Measurements from ENCODE around the gene CDC73. TPM values are rescaled to one million over a fixed set of nuclear protein-coding genes. Genes with fewer than 3 reads are reported as not detected.

CDC73 gene
- total and polyA plus RNA-seq, 2 donors from 2014 or later = 11.4 to 73.1 TPM

GRCh38 chr1:193105821-193106177, 16.0 kb upstream of the CDC73 start:
- Histone ChIP-seq H3K9me3 (ENCODE audit: control insufficient read depth in 2 of 3, insufficient read depth in 1 of 3, low read length in 3 of 3) (no peaks in the 10 kb centered on the region), H3K9ac (ENCODE audit: low read length in 3 of 3) (peak overlapping the region; percentile 44 to 72 (median 68)), H3K27ac (ENCODE audit: low read depth in 2 of 2, low read length in 2 of 2) (peak overlapping the region; percentile 93), H3K4me3 (ENCODE audit: low read length in 3 of 3) (peak overlapping the region; percentile 68 to 99 (median 84)), H3K36me3 (ENCODE audit: control insufficient read depth in 2 of 3, insufficient read depth in 3 of 3, low read length in 3 of 3) (no peaks in the 10 kb centered on the region), H3K4me1 (ENCODE audit: control insufficient read depth in 2 of 3, insufficient read depth in 2 of 3, low read depth in 1 of 3, low read length in 3 of 3) (peaks cover 0 to 10% (median 8%) of the 10 kb centered on the region in 3 donors), H3K27me3 (ENCODE audit: control insufficient read depth, insufficient read depth, low read length) (no peaks in the 10 kb centered on the region)
- FAIRE-seq = no peak
- no peak for DNase-seq
- intact Hi-C loops (cut with DNase I) = no loop called here
- no peak for TF ChIP-seq CTCF (IDR thresholded peaks at IDR 0.05; ENCODE audit: borderline replicate concordance, extremely low read depth, insufficient read depth)

GRCh38 chr1:193108471-193108870, 13.4 kb upstream of the CDC73 start:
- intact Hi-C loops (cut with DNase I) = no loop called here
- no peak for FAIRE-seq
- TF ChIP-seq CTCF (IDR thresholded peaks at IDR 0.05; ENCODE audit: borderline replicate concordance, extremely low read depth, insufficient read depth) = no peak
- Histone ChIP-seq H3K27me3 (ENCODE audit: control insufficient read depth, insufficient read depth, low read length) (no peaks in the 10 kb centered on the region), H3K4me1 (ENCODE audit: control insufficient read depth in 2 of 3, insufficient read depth in 2 of 3, low read depth in 1 of 3, low read length in 3 of 3) (peaks cover 0 to 8% (median 7%) of the 10 kb centered on the region in 3 donors), H3K9me3 (ENCODE audit: control insufficient read depth in 2 of 3, insufficient read depth in 1 of 3, low read length in 3 of 3) (no peaks in the 10 kb centered on the region), H3K27ac (ENCODE audit: low read depth in 2 of 2, low read length in 2 of 2) (no peak overlapping the region), H3K9ac (ENCODE audit: low read length in 3 of 3) (no peak overlapping the region), H3K4me3 (ENCODE audit: low read length in 3 of 3) (no peak overlapping the region), H3K36me3 (ENCODE audit: control insufficient read depth in 2 of 3, insufficient read depth in 3 of 3, low read length in 3 of 3) (no peaks in the 10 kb centered on the region)
- no peak for DNase-seq

GRCh38 chr1:193109619-193110018, 12.2 kb upstream of the CDC73 start:
- DNase-seq = no peak
- Histone ChIP-seq H3K36me3 (ENCODE audit: control insufficient read depth in 2 of 3, insufficient read depth in 3 of 3, low read length in 3 of 3) (no peaks in the 10 kb centered on the region), H3K27ac (ENCODE audit: low read depth in 2 of 2, low read length in 2 of 2) (no peak overlapping the region), H3K9ac (ENCODE audit: low read length in 3 of 3) (no peak overlapping the region), H3K4me3 (ENCODE audit: low read length in 3 of 3) (no peak overlapping the region), H3K9me3 (ENCODE audit: control insufficient read depth in 2 of 3, insufficient read depth in 1 of 3, low read length in 3 of 3) (no peaks in the 10 kb centered on the region), H3K27me3 (ENCODE audit: control insufficient read depth, insufficient read depth, low read length) (no peaks in the 10 kb centered on the region), H3K4me1 (ENCODE audit: control insufficient read depth in 2 of 3, insufficient read depth in 2 of 3, low read depth in 1 of 3, low read length in 3 of 3) (no peaks in the 10 kb centered on the region)
- TF ChIP-seq CTCF (IDR thresholded peaks at IDR 0.05; ENCODE audit: borderline replicate concordance, extremely low read depth, insufficient read depth) = no peak
- intact Hi-C loops (cut with DNase I) = no loop called here
- FAIRE-seq = no peak

GRCh38 chr1:193110246-193110645, 11.6 kb upstream of the CDC73 start:
- no peak overlapping the region for H3K27ac ChIP-seq (ENCODE audit: low read depth in 2 of 2, low read length in 2 of 2)
- FAIRE-seq (no peak), DNase-seq (no peak)
- no peak for TF ChIP-seq CTCF (IDR thresholded peaks at IDR 0.05; ENCODE audit: borderline replicate concordance, extremely low read depth, insufficient read depth)
- H3K27me3 ChIP-seq (ENCODE audit: control insufficient read depth, insufficient read depth, low read length) = no peaks in the 10 kb centered on the region
- H3K4me1 ChIP-seq (ENCODE audit: control insufficient read depth in 2 of 3, insufficient read depth in 2 of 3, low read depth in 1 of 3, low read length in 3 of 3) = no peaks in the 10 kb centered on the region
- no peaks in the 10 kb centered on the region for H3K36me3 ChIP-seq (ENCODE audit: control insufficient read depth in 2 of 3, insufficient read depth in 3 of 3, low read length in 3 of 3)
- no peak overlapping the region for H3K4me3 ChIP-seq (ENCODE audit: low read length in 3 of 3)
- no peak overlapping the region for H3K9ac ChIP-seq (ENCODE audit: low read length in 3 of 3)
- H3K9me3 ChIP-seq (ENCODE audit: control insufficient read depth in 2 of 3, insufficient read depth in 1 of 3, low read length in 3 of 3) = no peaks in the 10 kb centered on the region
- intact Hi-C loops (cut with DNase I) = no loop called here
